Suprapubic skin (tissue), 3 donors: Measurements from ENCODE around the gene M1AP.

Experiments
- EP300 ChIP-seq: sonication (generic); formaldehyde crosslinking; IDR thresholded peaks from one replicate; pipeline ENCODE4 v1.6.1; 2017; ENCODE audit warnings: antibody characterized with exemption
- POLR2A ChIP-seq, 2 donors: fragments of 450-650 bp; IDR thresholded peaks; one replicate each; pipeline ENCODE4 v1.6.1; 2017; ENCODE audit warnings: antibody characterized with exemption in 2 of 2, mild to moderate bottlenecking in 2 of 2, moderate library complexity in 2 of 2
- TF ChIP-seq, protein P1 (sequence below), 2 donors: fragments of 200-600 bp in 1 of 2; fragments of 450-650 bp in 1 of 2; sonication (generic) in 1 of 2; IDR thresholded peaks; one replicate each; pipeline ENCODE4 v1.5.1; 2016 to 2019; ENCODE audit warnings: antibody characterized with exemption in 2 of 2, mild to moderate bottlenecking in 1 of 2, moderate library complexity in 1 of 2

DNA sequence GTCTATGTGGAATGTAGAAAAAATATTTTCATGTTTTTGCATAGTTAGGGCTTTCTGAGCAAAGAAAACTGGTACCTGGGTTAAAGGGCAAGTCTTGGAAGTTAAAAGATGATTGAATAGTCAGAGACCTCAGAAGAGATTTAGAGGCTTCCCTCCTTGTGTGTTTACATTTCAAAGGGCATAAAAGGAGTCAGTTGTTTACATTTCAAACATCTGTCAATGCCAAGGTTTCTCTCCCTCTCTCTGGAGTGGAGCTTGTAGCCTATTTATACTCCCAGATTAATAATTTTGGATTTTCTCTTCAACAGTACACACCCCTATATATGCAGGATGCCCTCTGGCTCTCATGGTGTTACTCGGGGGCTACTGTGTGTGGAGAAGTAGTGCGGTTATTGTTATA, 8.6 kb downstream of the M1AP start:
- TF ChIP-seq, protein P1, sequence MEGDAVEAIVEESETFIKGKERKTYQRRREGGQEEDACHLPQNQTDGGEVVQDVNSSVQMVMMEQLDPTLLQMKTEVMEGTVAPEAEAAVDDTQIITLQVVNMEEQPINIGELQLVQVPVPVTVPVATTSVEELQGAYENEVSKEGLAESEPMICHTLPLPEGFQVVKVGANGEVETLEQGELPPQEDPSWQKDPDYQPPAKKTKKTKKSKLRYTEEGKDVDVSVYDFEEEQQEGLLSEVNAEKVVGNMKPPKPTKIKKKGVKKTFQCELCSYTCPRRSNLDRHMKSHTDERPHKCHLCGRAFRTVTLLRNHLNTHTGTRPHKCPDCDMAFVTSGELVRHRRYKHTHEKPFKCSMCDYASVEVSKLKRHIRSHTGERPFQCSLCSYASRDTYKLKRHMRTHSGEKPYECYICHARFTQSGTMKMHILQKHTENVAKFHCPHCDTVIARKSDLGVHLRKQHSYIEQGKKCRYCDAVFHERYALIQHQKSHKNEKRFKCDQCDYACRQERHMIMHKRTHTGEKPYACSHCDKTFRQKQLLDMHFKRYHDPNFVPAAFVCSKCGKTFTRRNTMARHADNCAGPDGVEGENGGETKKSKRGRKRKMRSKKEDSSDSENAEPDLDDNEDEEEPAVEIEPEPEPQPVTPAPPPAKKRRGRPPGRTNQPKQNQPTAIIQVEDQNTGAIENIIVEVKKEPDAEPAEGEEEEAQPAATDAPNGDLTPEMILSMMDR (IDR thresholded peaks at IDR 0.05): no peak
- no peak for TF ChIP-seq POLR2A (IDR thresholded peaks at IDR 0.05)
- no peak for TF ChIP-seq EP300
